Muscle of arm (tissue), 12 donors: ENCODE data around the gene ADCY5. TPM values are rescaled to one million over a fixed set of nuclear protein-coding genes. Genes with fewer than 3 reads are reported as not detected.

Source experiments
- DNase-seq: peaks from one replicate; pipeline ENCODE4 v3.0.0-alpha.2; 2013
- polyA plus RNA-seq, 12 donors: library from polyadenylated mRNA; unstranded; fragments of 120-200 nt; gene quantifications; one replicate each; pipeline ENCODE4 v1.2.1, GENCODE V29; 2013; ENCODE audit not compliant: insufficient read length in 12 of 12

The ADCY5 gene
- polyA plus RNA-seq, 12 donors: 2.5 to 10.5 (median 4.3) TPM; not detected in 1

- DNase-seq: no peak
Observed at GRCh38 chr3:123464211-123464610, 15.3 kb upstream of the ADCY5 start.

DNA sequence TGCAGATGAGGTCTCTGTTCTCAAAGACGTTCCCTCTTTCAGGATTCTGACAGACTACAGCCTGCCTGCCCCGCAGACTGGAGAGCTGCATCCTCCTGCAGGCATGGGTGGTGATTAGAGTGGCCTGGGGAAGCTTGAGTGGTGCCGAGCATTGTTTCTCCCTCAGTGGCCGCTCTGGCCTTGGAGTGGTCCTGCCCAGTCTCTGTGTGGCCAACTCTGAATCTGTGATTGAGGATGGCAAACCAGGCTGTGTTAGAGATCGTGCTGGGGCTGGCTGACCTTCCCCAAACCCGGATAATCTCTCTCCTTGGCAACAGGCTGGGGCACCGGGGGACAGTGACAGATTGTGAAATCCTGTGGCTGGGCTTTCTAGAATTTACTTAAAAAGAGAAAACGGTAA is 11.0 kb upstream of the ADCY5 start:
- no peak for DNase-seq

DNA sequence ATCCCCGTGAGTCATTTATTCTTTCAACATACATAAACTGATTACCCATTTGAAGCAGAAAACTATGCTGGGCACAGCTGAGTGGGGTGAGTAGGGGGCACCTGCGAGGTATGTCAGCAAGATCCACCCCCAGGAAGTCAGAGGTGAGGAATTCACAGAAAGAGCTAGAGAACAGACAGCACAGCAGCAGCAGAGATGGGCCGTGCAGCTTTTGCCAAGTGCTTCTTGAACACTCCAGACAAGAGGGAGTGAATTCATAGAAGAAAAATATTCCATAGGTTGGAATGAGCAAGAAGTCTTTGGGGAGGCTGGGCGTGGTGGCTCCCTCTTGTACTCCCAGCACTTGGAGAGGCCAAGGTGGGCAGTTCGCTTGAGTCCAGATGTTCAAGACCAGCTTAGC is 9.4 kb upstream of the ADCY5 start:
- no peak for DNase-seq

DNA sequence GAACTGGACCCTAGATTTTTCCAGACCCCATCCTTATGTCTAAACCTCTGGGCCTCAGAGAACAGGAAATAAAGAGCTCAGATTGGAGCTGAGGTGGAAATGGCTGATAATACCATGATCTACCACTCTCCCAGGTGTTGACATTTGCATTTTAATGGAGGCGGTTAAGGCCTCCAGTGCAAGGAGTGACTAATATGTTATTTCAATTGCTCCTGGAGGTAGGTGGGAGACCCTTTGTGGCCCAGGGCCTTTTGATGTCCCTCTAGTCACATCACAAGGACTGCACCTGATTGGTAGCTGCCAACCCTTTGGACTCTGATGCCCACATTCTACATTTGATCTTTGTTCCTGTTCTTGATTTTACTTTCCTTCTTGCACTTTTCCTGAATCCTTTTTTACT is 9.0 kb upstream of the ADCY5 start:
- no peak for DNase-seq

DNA sequence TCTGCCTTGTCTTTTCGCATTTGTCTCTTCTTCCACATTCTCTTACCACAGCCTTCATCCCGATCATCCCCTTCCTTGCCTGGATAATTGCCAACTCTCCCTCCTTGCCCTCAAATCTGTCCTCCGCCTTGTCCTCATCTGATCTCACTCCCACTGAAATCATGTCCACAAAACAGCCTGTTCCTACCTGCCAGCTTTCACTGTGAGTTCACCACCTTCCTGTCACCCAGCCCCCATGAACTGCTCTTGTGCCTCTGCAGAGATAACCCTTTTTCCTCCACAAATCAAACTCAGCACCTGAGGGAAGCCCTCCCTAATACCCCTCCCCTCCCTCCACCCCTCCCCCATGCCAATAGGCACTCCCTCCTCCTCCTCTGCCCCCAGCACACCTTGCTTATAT is 4.8 kb upstream of the ADCY5 start:
- DNase-seq: no peak

DNA sequence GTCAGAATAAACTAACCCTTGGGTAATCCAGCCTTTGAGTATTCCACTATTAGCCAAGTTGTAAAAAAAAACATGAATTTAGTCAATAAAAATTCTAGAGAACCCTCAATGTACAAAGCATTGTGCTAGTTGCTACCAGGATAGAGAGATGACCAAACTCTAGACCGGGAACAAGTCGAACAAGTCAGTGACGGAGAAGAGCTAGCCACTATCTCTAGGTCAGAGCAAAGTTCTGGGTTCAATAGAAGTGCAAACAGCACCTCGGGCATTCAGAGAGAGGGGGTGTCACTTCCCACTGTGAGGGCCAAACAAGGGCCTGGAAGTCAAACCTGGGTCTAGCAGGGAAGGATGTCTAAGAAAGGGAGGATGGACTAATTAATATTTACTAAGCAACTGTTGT is 2.3 kb upstream of the ADCY5 start:
- DNase-seq: no peak

- DNase-seq: no peak
Observed at GRCh38 chr3:123449997-123450604, 1.2 kb upstream of the ADCY5 start.

GRCh38 chr3:123449102-123449996 is 459 bp upstream of the ADCY5 start:
- no peak for DNase-seq

- no peak for DNase-seq
Observed at GRCh38 chr3:123447749-123448517, 957 bp downstream of the ADCY5 start.

- DNase-seq: no peak
Observed at GRCh38 chr3:123447416-123447748, 1.5 kb downstream of the ADCY5 start.

DNA sequence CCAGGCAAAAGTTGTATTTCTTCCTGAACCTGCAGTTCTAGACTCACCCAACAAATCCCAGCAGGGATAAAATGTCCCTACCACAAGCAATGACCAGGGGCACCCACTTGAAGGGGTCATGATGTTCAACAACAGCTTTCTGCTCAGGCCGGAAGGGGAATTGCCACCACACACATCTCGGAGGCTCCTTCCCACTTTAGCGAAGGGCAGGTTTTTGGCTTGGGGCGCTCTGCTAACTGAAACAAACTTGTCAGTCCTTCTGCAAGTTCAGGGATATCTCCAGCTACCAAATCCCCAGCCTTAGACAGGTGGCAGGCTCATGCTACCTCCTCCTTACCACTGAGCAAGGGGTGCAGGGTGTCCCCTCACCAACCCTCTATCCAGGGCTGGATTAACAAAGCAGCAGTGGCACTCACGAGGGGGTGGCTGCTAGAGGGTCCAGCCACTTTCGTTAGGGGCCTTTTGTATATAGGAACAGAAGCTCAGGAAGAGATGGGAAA is 2.2 kb downstream of the ADCY5 start:
- DNase-seq: no peak

- DNase-seq: no peak
Observed at GRCh38 chr3:123446210-123446609, 2.7 kb downstream of the ADCY5 start.

GRCh38 chr3:123445702-123446101 is 3.2 kb downstream of the ADCY5 start:
- no peak for DNase-seq

DNA sequence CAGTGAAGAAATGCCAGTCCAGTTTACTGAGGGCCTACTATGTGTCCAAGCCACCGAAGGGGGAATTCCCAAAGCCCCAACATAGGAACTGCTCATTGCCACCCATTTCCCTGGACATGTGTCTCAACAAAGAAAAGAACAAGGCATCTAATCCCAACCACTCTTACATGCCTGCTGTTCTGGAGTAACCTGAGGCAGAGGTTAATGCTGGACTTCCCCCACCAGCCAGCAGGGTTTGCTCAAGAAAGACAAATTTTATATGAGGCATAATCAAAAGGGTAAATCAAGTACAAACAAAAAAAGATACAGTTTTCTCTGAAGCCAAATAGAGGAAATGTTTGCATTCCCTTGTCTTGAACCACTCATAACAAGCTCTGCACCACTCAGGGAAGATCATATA is 4.1 kb downstream of the ADCY5 start:
- no peak for DNase-seq

GRCh38 chr3:123444023-123444422 is 4.9 kb downstream of the ADCY5 start:
- DNase-seq: no peak

GRCh38 chr3:123442908-123443307 is 6.0 kb downstream of the ADCY5 start:
- no peak for DNase-seq

GRCh38 chr3:123442125-123442524 is 6.8 kb downstream of the ADCY5 start:
- no peak for DNase-seq

- DNase-seq: no peak
Observed at GRCh38 chr3:123439806-123440580, 8.9 kb downstream of the ADCY5 start.

GRCh38 chr3:123432832-123433523 is 15.9 kb downstream of the ADCY5 start:
- DNase-seq: no peak

DNA sequence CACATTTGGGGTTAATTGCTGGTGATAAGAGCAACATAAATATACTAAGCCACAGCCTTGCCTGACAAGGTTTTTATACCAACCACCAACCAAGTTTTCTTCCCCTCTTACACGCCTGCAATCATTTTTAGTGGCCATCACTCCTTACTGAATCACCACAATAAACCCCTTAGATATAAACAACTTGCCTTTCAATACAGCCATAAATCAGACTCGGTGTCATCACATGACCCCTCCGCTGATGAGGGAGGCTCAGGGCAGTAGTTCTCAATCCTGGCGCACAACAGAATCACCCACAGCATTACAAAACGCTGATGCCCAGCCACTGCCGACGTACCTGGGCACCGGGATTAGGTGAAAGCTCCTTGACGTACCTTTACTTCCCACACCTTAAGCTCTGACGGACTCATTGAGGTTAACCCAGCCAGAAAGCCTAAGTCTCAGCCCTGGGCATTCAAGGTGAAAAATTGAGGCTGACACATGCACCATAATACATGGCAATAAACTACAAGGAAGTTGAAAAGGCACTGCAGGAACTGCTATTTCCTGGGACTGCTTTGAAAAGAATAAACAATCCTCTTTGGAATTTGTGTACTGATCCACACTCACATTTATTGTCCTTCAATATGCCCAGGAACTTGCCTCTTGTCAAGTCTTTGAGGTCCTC is 17.1 kb downstream of the ADCY5 start:
- DNase-seq: no peak
